ENCODE results near the gene TRIM47.

Gene TRIM47

DNA sequence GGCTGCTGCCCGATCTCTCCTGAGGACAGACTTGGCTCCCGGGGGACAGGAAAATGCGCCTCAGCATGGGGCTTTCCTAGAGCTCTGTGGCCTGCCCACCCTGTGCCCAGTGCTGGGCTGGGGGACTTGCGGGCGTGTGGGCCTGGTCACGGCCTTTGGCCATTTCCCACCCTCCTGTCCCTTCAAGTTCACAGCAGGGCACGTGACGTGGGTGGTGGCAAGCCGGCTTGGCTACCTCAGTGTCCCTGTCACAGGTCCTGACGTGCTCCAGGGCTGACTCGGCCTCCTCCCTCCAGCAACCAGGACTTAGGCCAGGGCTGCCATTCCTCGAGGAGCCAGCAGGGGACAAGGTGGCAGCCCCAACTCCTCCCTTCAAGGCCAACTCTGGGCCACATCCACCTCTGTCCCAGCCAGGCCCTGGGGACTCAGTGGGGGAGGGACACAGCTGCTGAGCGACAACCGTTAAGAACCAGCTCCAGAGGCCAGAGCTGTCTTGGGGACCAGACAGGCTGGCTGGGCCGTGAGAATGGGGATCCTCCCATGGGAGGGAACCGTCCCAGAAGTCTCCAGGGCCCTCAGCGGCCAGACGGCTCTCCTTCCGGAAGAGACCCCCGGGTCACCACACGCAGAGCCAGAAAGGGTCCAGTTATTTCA lies 33.2 kb downstream of the TRIM47 start:
- DNase-seq, result peak; percentile 13

DNA sequence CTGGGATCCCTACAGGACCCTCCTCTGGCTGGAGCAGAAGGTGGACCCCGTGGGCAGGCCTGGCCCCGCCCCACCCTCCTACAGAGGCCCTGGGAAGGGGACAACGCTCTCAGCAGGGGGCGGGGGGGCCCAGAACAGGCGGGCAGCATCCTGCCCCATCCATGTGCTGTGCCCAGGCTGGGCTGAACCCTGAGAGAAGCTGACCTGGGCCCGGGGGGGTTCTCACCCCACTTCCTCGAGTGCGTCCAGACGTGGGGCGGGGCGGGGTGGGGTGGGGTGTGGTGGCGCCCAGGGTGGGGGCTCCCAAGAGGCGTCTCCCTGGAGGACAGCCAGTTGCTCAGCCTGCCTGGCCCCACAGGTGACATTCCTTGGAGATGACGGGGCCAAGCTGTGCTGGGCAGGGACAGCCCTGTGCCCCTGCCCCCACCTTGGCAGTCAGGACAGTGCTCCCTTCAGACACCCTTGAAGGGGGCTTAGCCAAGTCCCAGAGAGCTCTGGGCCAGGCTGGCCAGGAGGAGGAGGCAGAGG lies 33.8 kb downstream of the TRIM47 start:
- DNase-seq, result peak; percentile 15

DNA sequence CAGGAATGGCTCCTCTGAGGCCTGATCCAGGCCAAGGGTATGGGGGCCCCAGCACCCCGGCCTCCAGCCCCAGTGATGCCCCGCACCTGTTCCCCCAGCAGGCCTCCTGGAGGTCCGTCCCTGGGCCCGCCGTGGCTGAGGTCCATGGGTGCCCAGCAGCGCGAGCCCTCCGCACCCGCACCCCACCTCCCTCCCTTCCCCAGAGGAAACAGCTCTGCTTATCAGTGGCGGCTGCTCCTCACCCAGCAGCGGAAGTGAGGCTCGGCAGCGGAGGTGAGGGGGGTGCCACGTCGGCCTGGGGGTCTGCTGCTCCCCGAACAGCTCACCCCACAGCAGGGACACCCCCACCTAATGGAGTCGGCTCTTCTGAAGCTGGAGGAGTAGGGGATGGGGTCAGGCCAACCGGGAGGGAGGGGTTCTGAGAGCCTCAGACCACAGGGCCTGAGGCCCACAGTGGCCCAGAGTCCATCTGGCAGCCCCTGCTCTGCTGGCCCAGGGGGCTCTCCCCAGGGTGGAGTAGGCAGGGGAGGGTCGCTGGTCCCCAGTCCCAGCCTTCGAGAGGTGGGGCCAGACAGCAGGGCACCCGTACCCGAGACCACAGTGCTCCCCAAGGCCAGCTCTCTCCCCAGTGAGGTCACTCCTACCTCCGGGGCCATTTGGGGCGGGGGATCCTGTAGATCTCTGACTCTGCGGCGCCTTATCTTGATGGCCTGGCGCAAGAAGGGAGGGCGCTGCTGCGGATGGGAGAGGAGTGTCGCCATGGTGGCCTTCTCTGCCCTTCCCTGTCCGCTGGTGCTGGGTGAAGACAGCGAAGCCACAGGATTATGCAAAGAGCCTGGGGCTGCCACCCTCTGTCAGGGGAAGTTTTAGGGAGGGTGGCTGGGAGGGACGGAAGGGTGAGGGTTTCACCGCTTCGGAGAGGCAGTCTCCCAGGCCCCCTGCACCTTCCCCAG lies 34.5 kb downstream of the TRIM47 start, which contains the start of gene UNC13D:
UNC13D (minus strand) TSS at position 828 of the 953 bp plus-strand sequence; CDS start at position 761, 67 bp downstream.
- DNase-seq, result no peak

DNA sequence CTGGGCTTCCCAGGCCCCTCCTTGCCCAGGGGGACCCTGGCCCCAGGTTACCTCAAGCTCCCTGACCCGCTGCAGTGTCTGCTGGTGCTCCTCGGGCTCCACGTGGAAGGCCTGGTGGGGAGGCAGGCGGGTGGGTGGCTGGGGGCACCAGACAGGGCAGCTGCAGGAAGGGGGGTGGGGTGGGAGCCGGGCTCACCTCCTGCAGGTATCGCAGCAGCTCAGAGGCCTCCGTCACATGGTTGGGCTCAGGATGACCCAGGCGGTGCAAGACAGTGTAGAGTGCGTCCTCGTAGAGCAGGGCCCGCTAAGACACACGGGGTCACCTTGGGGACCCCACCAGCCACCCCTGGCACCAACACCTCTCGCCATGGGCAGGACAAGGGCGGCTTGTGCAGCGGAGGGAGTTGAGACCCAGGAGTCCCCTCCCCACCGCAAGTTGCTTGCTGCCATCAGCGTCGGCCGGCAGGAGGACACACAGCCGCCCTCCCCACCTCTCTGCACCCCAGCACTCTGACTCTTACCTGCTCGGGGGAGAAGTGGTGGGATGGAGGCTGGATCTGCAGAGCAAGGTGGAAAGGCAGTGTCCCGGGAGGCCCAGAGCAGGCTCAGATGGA lies 35.3 kb downstream of the TRIM47 start:
- DNase-seq, result no peak

DNA sequence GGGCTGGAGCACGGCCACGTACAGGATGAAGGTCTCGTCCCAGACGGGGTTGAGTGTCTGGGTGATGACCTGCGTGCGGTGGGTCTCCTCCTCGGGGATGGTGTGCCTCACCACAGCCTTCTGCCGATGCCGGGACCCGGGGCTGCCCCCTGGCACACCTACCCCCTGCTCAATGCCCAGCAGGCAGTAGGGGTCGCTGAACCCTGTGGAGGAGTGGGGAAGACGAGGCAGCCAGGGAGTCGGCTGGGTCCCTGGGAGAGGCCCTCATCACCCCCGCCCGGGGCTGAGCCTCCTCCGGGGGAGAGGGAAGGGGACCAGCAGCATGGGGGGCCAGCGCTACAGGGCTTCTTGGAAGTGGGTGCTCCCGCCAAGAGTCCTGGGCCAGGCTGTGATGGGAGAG lies 36.0 kb downstream of the TRIM47 start:
- DNase-seq, result no peak

DNA sequence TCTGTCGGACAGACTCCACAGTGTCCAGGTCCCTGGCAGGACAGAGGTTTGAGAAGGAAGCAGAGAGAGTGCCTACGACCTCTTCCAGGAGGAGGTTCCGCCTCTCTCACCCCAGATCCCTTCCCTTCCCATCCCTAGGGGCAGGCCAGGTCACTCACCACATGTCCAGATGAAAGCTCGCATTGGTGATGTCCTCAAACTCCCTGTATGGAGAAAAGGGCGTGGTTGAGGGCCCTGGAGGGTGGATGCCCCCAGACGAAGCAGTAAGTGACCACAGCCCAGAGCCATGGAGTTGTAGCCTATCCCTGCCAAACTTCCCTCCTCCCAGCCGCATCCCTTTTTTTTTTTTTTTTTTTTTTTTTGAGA lies 37.6 kb downstream of the TRIM47 start:
- no peak for DNase-seq

DNA sequence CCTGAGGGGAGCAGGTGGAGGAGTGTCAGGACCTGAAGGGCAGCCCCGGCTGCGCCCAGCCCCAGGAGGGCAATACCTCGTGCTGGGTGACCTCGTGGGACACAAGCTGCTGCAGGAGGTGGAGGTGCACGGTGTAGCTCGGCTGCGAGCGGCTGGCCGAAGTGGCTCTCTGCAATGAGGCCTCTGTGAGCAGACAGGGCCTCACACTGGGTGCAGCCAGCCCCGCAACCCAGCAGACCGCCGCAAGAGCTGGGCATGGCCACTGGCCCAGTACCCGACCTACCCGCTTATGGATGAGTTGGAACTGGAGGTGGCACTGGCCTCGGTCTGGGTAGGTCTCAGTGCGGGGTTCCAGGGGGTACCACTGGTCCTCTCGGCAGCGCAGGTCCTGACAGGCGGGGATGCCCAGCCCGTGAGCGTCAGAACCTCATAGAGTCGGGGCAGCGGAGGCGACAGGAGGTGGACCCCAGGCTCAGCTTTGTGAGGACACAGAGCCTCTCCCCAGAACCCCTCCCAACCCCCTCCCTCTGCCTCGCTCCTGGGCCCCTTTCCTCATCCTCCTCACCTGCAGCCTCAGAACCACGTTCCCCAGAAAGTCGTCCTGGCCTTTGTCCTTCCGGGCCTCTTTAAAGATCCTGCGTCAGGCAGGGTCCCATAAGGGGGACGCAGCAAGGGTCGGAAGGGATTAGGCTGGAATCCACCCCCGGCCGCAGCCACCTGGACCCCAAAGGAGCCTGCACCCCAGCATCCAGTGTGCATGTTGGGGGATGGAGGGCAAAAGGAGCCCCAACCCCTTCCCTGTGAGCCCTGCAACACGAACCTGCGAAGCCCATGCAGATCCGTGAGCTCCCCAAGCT lies 38.2 kb downstream of the TRIM47 start:
- no peak for DNase-seq

DNA sequence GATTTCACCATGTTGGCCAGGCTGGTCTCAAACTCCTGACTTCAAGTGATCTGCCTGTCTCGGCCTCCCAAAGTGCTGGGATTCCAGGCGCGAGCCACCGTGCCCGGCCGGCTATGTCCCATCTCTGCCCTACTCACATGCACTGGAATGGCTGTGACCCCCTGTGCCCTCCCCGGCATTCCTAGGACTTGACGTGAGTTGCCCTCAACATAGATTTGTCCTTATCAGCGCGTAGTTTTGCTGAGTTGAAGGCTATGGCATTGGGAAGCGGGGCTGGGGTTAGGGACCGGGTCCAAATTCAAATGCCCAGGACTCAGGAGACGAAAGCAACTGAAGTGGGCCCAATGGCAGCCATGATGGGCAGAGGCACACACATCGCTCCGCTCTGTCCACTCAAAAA lies 40.0 kb downstream of the TRIM47 start:
- DNase-seq, result no peak

DNA sequence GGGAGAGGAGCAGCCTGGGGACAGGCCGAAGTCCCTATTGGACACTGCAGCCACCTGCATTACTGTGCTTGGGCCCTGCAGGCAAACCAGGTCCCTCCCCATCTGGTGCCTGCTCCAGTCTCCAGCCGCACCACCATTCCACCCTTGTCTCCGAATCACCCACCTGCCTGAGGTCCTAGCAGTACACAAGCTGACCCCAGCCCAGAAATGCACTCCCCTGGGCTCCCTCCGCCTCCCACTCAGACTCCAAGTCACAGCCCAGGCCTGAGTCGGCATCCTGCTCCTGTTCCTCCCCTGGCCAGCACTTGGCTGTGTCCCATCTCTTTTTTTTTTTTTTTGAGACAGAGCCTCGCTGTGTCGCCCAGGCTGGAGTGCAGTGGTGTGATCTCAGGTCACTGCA lies 40.5 kb downstream of the TRIM47 start:
- DNase-seq, result no peak

DNA sequence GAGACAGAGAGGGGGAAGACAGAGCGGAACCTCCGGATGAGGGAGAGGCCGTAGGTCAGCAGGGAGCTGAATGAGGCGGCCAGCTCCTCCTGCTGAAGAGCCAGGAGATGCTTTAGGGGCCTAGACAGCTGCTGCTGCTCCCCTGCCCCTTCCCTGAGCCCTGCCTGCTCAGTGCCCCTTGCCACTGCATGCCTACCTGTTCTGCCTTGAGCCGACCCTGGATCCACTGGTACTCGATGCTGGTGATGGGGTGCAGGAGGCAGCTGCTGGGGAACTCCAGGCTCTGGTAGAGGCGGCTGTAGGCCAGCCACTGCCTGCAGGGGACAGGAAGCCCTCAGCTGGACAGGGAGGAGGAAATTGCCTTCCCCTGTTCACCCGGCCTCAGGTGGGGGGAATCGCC lies 41.8 kb downstream of the TRIM47 start:
- DNase-seq, result no peak

DNA sequence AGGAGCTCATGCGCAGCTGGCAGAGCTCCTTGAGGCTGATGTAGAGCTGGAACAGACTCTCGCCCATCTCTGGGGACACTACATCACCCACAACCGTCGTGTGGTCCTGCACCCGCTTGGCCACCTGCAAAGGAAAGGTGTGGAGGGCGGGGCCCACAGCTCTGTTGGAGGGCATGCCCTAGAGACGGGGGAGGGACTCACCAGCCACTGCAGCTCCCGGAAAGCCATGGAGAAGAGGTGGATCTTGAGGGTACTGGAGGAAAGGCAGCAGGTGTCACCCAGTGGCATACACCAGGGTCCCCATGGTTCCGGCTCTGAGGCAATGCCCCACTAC lies 42.8 kb downstream of the TRIM47 start:
- DNase-seq, result no peak

DNA sequence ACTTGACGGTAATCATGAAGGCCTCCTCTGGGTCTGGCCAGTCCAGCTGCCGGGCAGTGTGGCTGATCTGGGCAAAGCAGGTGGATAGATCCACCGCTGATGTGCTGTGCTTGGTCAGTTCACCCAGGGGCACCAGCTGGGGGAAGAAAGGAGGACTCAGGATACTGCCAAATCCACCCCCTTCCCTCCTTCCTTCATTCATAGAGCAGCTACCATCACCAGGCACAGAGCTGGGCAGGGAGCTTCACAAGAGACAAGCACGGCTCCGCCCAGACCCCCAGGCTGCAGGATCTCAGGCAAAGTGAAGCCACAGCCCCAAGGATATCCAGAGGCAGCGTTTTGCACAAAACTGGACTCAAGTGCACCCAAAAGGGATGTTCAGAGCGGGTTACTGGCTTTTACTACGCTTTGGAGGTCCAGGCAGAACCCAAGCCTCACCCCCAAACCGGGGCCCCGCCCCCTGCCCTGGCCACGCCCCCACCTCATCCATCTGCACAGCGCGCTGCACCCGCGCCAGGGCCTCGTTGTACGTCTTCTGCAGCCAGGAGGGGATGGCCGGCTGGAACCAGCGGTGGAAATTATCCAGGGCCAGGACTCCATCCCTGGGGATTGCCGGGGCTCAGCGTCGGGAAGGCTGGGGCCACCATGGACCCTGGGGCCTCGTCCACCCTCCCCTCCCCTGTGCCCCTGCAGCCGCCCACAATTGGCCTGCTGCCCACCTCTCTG lies 43.3 kb downstream of the TRIM47 start:
- DNase-seq, result no peak

DNA sequence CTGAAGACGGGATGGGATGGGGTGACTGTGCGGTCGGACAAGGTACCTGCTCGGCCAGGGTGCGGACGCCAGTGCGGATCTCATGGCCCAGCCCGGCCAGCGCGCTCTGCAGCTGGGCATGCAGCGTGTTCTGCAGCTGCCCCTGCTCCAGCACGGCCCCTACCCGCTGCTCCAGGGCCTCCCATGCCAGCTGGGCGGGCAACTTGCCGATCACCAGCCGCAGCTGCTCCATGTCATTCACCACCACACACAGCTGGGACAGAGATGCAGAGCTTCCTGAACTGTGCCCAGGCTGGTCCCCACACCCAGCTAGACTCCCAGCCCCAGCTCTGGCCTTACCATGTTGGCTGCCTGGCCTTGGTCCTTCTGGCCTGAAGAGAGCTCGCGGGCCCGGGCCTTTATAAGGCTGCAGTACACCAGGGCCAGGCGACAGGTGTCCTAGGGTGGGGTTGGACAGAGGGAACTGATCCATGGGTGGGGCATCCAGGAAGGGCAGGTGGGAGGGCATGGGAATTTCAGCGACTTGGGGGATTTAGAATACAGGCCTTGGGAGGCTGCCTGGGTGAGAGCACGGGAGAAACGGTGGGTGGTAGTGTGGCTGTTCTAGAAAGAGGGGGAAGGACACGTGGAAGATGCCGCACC lies 44.0 kb downstream of the TRIM47 start:
- no peak for DNase-seq

DNA sequence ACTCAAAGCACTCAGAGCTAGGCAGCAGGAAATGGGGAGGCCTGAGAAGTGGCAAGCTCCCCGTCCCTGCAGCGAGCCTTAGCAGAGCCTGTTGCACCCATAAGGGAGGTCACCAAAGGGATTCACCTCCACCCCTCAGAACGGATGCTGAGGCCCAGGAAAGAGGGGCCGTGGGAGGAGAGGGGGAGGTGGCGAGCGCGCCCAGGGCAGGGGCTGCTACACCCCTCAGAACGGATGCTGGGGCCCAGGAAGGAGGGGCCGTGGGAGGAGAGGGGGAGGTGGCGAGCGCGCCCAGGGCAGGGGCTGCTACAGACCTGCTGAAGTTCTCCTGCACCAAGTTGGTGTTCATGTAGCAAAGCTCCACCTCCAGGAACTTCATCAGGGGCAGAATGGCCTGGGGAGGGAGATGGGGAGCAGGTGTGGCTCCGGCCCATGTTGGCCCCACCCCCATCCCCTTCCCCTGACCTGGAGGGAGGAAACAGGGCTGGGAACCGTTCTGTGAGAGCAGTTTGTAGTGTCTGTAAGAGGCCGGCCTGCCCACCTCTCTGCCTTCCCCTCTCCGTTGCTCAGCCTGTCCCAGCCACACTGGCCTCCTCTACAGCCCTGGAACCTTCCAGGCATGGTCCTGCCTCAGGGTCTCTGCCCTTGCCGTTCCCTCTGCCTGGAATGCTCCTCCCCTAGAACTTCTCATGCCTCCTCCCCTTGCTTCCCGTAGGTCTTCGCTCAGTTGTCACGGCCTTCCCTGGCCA lies 45.6 kb downstream of the TRIM47 start:
- no peak for DNase-seq

DNA sequence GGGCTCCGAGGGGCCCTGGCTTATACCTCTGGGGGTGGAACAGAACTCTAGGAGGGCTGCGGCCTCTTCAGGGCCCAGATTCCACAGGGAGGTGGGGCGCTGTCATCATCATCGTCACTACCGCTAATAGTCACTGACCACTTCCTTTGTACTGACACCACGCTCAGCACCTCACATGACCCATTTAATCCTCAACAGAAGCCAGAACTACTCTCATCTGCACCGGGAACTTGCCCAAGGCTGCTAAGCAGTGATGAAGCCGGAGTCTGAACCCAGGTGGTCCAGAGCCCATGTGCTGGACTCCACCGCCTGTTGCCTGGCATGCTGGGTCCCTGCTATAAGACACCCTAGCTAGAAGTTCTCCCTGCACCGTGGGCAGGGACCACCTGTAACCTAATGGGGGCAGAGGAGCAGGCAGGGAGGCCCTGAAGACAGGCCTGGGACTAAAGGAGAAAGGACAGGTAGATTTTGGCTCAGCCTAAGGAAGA lies 46.2 kb downstream of the TRIM47 start:
- DNase-seq, result no peak

DNA sequence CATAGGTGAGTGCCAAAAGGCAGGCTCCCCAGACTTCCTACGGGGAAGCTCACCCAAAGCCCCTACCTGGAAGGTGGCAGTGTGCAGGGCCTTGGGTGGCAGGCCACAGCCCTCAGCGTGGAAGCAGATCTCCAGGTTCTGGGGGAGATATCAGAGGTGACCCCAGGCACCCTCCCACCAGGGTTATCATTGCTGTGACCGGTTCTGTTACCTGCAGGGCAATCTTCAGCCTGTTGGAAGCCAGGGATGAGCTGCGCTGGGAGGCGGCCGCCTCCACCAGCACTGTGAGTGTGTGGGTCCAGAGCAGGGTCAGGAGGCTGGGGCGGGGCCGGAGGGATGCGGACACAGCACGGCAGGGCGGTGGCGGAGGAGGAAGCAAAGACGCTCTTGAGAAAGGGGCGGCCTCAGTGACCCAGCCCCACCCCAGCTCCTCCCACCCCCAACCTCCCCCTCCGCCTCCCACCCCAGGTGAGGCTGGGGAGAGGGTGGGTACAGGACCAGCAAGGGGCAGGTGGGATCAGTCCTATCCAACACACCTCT lies 47.3 kb downstream of the TRIM47 start:
- no peak for DNase-seq

DNA sequence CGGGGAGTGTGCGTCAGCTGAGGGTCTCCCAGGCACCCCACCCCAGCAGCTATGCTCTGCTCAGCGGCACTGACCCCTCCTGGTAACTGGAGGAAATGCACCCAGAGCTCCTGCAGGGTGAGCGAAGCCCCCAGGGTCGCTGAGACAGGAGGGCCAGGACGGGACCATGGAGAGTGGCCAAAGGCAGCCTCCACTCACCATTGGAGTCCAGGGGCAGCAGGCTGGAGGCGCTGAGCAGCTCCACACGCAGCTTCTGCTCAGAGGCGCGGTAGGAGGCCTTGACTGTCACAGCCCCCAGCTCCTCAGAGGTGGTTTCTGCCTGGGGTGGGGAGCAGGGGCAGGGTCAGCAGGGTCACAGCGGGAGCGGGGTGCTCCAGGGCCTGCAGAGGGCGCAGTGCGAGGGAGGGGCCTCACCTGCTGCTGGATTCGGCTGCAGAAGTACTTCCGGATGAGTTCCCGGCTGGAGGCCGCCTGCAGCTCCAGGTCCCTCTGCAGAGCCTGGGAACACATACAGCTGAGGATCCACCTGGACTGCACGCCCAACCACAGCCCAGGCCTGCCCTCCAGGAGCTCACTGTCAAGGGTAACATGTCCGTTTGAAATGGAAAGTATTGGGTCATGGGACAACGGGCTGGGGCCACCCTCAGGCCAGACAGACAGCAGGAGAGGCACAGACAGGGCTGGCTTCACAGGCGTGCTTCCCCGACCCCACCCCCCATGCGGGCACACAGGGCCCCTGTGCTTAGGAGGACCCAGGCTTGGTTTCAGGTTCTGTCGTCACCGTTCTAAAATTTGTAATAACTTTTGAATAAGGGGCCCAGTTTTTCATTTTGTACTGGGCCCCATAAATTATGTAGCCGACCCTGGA lies 48.0 kb downstream of the TRIM47 start:
- DNase-seq, result no peak

DNA sequence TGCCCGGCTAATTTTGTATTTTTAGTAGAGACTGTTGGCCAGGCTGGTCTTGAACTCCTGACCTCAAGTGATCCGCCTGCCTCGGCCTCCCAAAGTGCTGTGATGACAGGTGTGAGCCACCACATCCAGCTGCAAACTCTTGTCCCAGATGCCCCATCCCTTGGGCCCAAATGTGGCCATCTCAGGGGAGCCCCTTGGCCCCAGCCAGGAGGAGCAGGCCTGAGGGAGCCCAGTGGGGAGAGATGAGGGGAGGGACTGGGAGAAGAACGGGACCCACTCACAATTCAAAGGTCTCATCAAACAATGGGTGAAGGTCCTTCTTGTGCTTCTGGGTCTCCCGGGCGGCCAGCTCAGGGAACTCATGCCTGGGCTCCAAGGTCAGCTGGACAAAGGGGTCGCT lies 48.6 kb downstream of the TRIM47 start:
- DNase-seq, result no peak

DNA sequence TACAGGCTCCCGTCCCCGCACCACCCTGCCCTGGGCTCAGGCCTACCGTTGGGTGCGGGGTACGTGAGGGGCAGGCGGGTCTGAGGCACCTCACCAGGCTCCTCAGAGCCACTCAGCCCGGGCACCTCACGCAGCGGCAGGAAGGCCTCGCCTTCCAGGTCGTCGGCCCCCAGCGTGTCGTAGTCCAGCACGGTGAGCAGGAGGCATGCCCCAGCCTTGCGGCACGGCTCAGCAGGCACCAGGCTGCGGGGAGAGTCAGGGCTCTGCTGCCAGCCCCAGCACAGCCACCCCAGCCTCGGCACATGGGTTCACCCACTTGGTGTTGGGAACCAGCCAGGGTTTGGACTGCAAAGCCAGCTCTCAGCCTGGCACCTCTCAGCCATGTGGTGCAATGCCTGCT lies 49.6 kb downstream of the TRIM47 start:
- DNase-seq, result no peak
